ENCODE measurements around the gene BMI1.

Gene BMI1

DNA sequence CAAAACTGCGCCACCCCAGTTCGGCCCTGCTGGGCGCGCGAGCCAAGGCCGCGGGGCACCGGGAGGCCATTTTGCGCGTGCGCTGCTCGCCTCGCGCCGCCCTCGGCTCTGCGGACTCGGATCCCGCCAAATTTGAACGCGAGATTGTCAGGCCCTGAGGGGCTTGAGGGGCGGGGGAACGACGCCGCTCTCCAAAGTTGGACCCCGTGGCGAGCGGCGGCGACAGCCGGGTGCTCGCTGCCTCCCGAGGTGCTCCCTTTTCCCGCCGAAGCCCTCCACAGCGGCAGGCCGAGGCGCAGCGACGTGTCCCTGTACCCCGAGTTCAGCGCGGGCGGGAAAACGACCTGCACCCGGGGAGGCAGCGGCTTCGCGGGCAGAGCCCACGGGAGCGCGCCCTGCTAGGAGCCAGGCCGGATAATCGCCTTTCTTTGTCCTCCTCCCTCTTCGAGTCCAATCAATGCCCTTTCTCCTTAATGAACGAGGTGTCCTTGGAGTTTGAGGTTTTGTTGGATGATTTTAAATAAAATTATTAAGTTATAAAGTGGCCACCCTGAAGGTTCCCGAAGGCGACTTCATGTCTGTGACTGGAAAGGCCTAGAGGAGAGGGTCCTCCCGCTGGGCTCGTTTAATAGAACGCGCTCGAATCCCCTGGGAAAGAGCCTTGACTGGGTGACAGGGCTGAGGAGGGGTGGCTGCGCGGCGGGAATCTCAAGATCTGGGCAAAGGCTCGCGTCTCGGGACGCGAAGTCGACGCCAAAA is 13.7 kb downstream of the BMI1 start:
- Histone ChIP-seq H3K36me3 (ENCODE audit: control insufficient read depth, insufficient read depth, low read length) (peaks cover 4% of the 10 kb centered on the region), H3K27me3 (ENCODE audit: control insufficient read depth, insufficient read depth, low read length) (peaks cover 32% of the 10 kb centered on the region), H3K9ac (ENCODE audit: low read length) (peak overlapping the region; percentile 32), H3K4me3 (ENCODE audit: low read length) (peak overlapping the region; percentile 57), H3K4me1 (ENCODE audit: control insufficient read depth, insufficient read depth, low read length) (no peaks in the 10 kb centered on the region), H3K27ac (ENCODE audit: low read depth, low read length) (no peak overlapping the region)

DNA sequence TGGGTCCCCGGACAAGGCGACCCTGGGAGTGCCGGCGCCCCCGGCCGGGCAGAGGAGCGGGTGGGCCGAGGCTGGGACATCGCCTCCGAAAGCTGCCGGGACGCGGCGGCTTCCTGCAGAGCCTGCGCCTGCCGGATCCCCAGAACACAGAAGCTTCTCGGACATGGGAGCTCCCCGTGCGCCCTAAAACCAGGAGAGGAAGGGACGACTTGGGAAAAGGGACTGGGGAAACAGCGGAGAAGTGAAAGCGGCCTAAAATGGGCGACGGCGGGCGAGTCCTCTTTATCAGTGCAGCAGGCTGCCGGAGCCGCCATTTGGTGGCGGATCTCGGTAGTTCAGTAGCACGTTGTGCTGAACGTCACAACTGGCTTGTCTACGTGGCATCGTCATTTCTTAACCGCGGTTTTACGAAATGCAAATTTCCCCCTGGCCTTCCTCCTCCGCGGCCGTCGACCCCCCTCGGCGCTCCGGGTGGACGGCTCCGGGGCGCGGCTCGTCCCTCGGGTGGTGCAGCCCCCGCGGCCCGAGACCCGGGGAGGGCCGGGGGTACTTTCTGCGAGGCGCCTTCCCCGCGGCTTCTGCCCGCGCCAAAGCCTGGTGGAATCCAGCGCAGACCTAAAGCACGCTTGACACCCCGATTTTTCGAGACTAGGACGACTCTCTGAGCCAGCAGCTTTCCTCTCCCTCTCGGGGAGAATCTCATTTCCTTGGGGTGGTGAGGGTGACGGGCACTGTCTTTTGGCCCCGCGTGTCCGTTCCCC is 14.5 kb downstream of the BMI1 start:
- peak overlapping the region; percentile 57 for H3K4me3 ChIP-seq (ENCODE audit: low read length)
- no peak overlapping the region for H3K27ac ChIP-seq (ENCODE audit: low read depth, low read length)
- peak overlapping the region; percentile 32 for H3K9ac ChIP-seq (ENCODE audit: low read length)
- no peaks in the 10 kb centered on the region for H3K36me3 ChIP-seq (ENCODE audit: control insufficient read depth, insufficient read depth, low read length)
- H3K4me1 ChIP-seq (ENCODE audit: control insufficient read depth, insufficient read depth, low read length) = peaks cover 4% of the 10 kb centered on the region
- H3K27me3 ChIP-seq (ENCODE audit: control insufficient read depth, insufficient read depth, low read length) = peaks cover 32% of the 10 kb centered on the region

DNA sequence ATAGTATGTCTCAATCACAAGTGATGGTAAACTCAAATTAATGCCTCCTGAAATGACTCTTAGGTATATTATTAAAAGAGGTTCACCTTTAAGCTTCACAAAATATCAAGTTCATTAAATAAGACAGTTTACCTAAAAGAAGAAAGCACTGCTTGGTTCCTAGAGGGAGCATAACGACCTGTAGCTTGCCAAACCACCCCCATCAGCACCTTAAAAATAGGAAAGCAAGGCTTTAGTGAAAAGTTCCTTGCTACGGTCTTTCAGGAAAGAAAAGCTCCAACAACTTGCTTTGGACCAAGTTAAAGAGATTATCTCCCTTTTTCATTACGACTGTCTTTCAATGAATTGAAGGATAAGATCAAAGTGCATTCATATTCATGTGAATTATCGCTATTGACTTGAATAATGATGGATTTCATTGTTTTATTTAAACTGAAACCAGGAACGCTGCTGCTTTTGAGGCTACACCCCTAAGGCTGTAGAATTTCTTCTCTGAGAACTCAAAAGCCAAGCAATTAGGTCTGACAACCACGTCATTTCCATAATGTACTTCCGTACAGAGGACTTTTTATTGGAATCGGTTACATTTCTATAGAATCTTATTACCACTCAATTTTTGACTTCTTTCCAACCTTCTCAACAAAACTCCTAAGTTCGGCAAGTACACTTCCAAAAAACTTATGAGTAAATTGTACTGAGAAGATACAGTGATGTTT is 17.4 kb downstream of the BMI1 start:
- H3K4me1 ChIP-seq (ENCODE audit: control insufficient read depth, insufficient read depth, low read length) = peaks cover 4% of the 10 kb centered on the region
- H3K36me3 ChIP-seq (ENCODE audit: control insufficient read depth, insufficient read depth, low read length) = no peaks in the 10 kb centered on the region
- H3K27me3 ChIP-seq (ENCODE audit: control insufficient read depth, insufficient read depth, low read length) = peaks cover 43% of the 10 kb centered on the region

GRCh38 chr10:22338931-22339330 is 18.0 kb downstream of the BMI1 start:
- H3K27ac ChIP-seq (ENCODE audit: low read depth, low read length) = no peak overlapping the region
- no peaks in the 10 kb centered on the region for H3K36me3 ChIP-seq (ENCODE audit: control insufficient read depth, insufficient read depth, low read length)
- H3K4me3 ChIP-seq (ENCODE audit: low read length) = no peak overlapping the region
- peaks cover 43% of the 10 kb centered on the region for H3K27me3 ChIP-seq (ENCODE audit: control insufficient read depth, insufficient read depth, low read length)
- peaks cover 4% of the 10 kb centered on the region for H3K4me1 ChIP-seq (ENCODE audit: control insufficient read depth, insufficient read depth, low read length)
- H3K9ac ChIP-seq (ENCODE audit: low read length) = no peak overlapping the region

More for the DNA sequence above, 17.4 kb downstream of the BMI1 start:
- H3K4me3 ChIP-seq (ENCODE audit: low read length) = no peak overlapping the region
- H3K9ac ChIP-seq (ENCODE audit: low read length) = no peak overlapping the region
- no peak overlapping the region for H3K27ac ChIP-seq (ENCODE audit: low read depth, low read length)

- H3K4me1 ChIP-seq (ENCODE audit: control insufficient read depth, insufficient read depth, low read length) = peaks cover 4% of the 10 kb centered on the region
- H3K9ac ChIP-seq (ENCODE audit: low read length) = no peak overlapping the region
- peak overlapping the region; percentile 81 for H3K4me3 ChIP-seq (ENCODE audit: low read length)
- H3K27ac ChIP-seq (ENCODE audit: low read depth, low read length) = peak overlapping the region; percentile 90
- no peaks in the 10 kb centered on the region for H3K36me3 ChIP-seq (ENCODE audit: control insufficient read depth, insufficient read depth, low read length)
- H3K27me3 ChIP-seq (ENCODE audit: control insufficient read depth, insufficient read depth, low read length) = peaks cover 43% of the 10 kb centered on the region
These were observed 18.9 kb downstream of the BMI1 start for GRCh38 chr10:22339761-22340328.

- Histone ChIP-seq H3K9ac (ENCODE audit: low read length) (peak overlapping the region; percentile 51), H3K27me3 (ENCODE audit: control insufficient read depth, insufficient read depth, low read length) (peaks cover 43% of the 10 kb centered on the region), H3K27ac (ENCODE audit: low read depth, low read length) (peak overlapping the region; percentile 90), H3K4me1 (ENCODE audit: control insufficient read depth, insufficient read depth, low read length) (peaks cover 4% of the 10 kb centered on the region), H3K4me3 (ENCODE audit: low read length) (peak overlapping the region; percentile 81), H3K36me3 (ENCODE audit: control insufficient read depth, insufficient read depth, low read length) (no peaks in the 10 kb centered on the region)
These were observed 19.7 kb downstream of the BMI1 start for GRCh38 chr10:22340329-22341189.

DNA sequence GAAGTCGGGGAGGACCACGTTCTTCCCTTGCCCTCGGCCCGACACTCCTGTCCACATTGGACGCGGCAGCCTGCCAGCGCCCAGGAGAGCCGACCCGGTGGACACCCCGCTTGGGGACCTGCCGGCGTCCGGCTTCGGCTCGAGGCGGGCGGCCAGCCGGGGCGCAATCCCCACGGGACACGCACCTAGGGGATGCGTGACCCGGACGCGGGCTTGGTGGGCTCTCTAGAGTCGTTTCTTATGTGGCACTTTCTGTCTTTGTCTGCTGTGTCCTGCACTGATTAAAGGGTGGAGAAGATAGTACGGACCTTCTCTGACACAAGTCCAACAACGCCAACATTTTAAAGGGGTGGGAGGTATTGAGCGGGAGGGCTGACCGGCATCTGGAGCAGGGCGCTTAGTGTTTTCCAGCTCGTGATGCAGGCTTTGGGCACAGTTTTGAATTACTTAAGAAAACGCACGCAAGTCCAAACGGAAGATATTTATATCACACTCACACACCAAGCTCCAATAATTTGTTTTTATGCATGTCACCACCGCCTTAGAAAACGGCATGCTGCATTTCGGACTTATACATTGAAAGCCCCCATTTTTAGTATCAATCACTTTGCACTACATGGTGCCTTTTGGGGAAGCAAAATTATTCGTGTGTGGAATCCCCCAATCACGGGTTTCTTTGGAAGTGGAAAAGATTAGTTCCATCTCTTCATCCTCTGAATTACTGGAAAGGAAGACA is 20.5 kb downstream of the BMI1 start:
- peaks cover 43% of the 10 kb centered on the region for H3K27me3 ChIP-seq (ENCODE audit: control insufficient read depth, insufficient read depth, low read length)
- peak overlapping the region; percentile 49 for H3K9ac ChIP-seq (ENCODE audit: low read length)
- H3K4me3 ChIP-seq (ENCODE audit: low read length) = peak overlapping the region; percentile 81
- H3K4me1 ChIP-seq (ENCODE audit: control insufficient read depth, insufficient read depth, low read length) = peaks cover 4% of the 10 kb centered on the region
- peak overlapping the region; percentile 90 for H3K27ac ChIP-seq (ENCODE audit: low read depth, low read length)
- H3K36me3 ChIP-seq (ENCODE audit: control insufficient read depth, insufficient read depth, low read length) = no peaks in the 10 kb centered on the region

GRCh38 chr10:22341926-22342196 is 21.0 kb downstream of the BMI1 start:
- Histone ChIP-seq H3K9ac (ENCODE audit: low read length) (no peak overlapping the region), H3K36me3 (ENCODE audit: control insufficient read depth, insufficient read depth, low read length) (no peaks in the 10 kb centered on the region), H3K4me1 (ENCODE audit: control insufficient read depth, insufficient read depth, low read length) (peaks cover 4% of the 10 kb centered on the region), H3K4me3 (ENCODE audit: low read length) (no peak overlapping the region), H3K27me3 (ENCODE audit: control insufficient read depth, insufficient read depth, low read length) (peaks cover 38% of the 10 kb centered on the region), H3K27ac (ENCODE audit: low read depth, low read length) (no peak overlapping the region)

DNA sequence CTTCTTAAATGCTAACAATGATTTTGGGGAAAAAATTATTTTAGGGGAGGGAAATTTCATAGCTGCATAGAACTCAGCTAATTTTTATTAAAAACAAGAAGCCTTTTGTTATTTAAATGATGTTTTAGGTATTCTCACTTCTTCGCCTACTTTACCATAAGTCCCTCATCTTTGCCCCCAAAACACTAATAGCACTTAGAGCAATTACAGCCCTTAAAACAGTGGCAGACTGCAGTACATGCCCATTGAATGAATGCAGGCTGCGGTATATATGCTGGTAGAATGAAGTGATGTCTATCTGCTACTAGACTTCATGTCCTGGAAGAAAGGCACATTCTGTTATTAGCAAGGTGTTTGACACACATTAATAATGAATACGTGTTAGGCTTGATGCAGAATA is 21.5 kb downstream of the BMI1 start:
- peaks cover 4% of the 10 kb centered on the region for H3K4me1 ChIP-seq (ENCODE audit: control insufficient read depth, insufficient read depth, low read length)
- H3K27ac ChIP-seq (ENCODE audit: low read depth, low read length) = no peak overlapping the region
- H3K36me3 ChIP-seq (ENCODE audit: control insufficient read depth, insufficient read depth, low read length) = no peaks in the 10 kb centered on the region
- H3K9ac ChIP-seq (ENCODE audit: low read length) = no peak overlapping the region
- H3K4me3 ChIP-seq (ENCODE audit: low read length) = no peak overlapping the region
- peaks cover 35% of the 10 kb centered on the region for H3K27me3 ChIP-seq (ENCODE audit: control insufficient read depth, insufficient read depth, low read length)

DNA sequence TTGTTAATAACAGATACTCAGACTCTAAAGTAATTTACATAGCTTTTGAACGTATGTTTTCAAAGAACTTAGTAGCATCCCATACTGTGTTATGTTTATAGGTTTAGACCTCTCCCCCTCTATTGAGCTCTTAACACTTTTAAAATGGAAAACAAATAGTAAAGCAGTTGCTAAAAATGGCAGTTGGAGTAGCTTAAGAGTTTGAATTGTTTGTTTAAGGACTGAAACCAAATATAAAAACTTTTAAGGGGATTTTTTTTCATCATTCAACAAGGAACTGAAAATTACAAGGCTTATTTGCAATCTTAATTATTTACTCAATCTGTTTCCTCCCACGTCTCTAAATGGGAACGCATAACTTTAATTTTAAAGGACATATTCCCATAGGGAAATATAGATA is 22.8 kb downstream of the BMI1 start:
- Histone ChIP-seq H3K4me1 (ENCODE audit: control insufficient read depth, insufficient read depth, low read length) (peaks cover 4% of the 10 kb centered on the region), H3K4me3 (ENCODE audit: low read length) (no peak overlapping the region), H3K9ac (ENCODE audit: low read length) (no peak overlapping the region), H3K27ac (ENCODE audit: low read depth, low read length) (no peak overlapping the region), H3K27me3 (ENCODE audit: control insufficient read depth, insufficient read depth, low read length) (peaks cover 32% of the 10 kb centered on the region), H3K36me3 (ENCODE audit: control insufficient read depth, insufficient read depth, low read length) (no peaks in the 10 kb centered on the region)

GRCh38 chr10:22344249-22344648 is 23.4 kb downstream of the BMI1 start:
- no peak overlapping the region for H3K27ac ChIP-seq (ENCODE audit: low read depth, low read length)
- no peak overlapping the region for H3K9ac ChIP-seq (ENCODE audit: low read length)
- no peak overlapping the region for H3K4me3 ChIP-seq (ENCODE audit: low read length)
- H3K27me3 ChIP-seq (ENCODE audit: control insufficient read depth, insufficient read depth, low read length) = peaks cover 32% of the 10 kb centered on the region
- peaks cover 4% of the 10 kb centered on the region for H3K4me1 ChIP-seq (ENCODE audit: control insufficient read depth, insufficient read depth, low read length)
- no peaks in the 10 kb centered on the region for H3K36me3 ChIP-seq (ENCODE audit: control insufficient read depth, insufficient read depth, low read length)

Measured in rectal smooth muscle tissue (tissue), 1 donor.